Subcutaneous adipose tissue (tissue), 4 donors: ENCODE measurements around the gene MAFG. TPM values are rescaled to one million over a fixed set of nuclear protein-coding genes. Genes with fewer than 3 reads are reported as not detected.

Experiments
- total RNA-seq, 4 donors: library from RNA; depleted of rRNA; stranded (reverse); fragments of >200 nt; gene quantifications; one replicate each; pipeline ENCODE4 v1.1.0, GENCODE V29; 2016
- TF ChIP-seq, protein P1 (sequence below): fragments of 450-650 bp; IDR thresholded peaks from one replicate; pipeline ENCODE4 v1.5.1; 2016; ENCODE audit warnings: low read depth, mild to moderate bottlenecking, control low read depth, antibody characterized with exemption, moderate library complexity

MAFG gene
- total RNA-seq, 4 donors from 2014 or later, result 9.8 to 20.0 (median 15.0) TPM

GRCh38 chr17:81932333-81932983, 4.9 kb upstream of the MAFG start:
- TF ChIP-seq, protein P1, sequence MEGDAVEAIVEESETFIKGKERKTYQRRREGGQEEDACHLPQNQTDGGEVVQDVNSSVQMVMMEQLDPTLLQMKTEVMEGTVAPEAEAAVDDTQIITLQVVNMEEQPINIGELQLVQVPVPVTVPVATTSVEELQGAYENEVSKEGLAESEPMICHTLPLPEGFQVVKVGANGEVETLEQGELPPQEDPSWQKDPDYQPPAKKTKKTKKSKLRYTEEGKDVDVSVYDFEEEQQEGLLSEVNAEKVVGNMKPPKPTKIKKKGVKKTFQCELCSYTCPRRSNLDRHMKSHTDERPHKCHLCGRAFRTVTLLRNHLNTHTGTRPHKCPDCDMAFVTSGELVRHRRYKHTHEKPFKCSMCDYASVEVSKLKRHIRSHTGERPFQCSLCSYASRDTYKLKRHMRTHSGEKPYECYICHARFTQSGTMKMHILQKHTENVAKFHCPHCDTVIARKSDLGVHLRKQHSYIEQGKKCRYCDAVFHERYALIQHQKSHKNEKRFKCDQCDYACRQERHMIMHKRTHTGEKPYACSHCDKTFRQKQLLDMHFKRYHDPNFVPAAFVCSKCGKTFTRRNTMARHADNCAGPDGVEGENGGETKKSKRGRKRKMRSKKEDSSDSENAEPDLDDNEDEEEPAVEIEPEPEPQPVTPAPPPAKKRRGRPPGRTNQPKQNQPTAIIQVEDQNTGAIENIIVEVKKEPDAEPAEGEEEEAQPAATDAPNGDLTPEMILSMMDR, result no peak

GRCh38 chr17:81931557-81932332, 4.2 kb upstream of the MAFG start:
- TF ChIP-seq, protein P1, result no peak

DNA sequence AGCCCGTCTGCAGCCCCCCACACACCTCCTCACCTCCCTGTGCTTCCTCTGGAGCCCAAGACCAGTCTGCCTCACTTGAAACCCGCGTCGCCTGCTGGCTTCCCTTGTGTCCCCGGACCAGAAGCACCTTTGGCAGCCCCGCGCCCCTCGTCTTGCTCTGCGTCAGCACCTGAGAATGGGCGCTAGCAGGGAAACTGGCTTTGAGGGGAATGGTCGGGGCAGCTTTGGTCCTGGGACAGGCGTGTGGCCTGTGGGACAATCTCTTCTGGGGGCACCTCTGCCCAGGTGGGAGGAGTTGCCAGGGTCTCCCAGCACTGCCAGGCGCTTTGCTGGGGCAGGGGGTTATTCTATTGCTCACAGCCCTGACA, 3.6 kb upstream of the MAFG start:
- TF ChIP-seq, protein P1, result no peak

DNA sequence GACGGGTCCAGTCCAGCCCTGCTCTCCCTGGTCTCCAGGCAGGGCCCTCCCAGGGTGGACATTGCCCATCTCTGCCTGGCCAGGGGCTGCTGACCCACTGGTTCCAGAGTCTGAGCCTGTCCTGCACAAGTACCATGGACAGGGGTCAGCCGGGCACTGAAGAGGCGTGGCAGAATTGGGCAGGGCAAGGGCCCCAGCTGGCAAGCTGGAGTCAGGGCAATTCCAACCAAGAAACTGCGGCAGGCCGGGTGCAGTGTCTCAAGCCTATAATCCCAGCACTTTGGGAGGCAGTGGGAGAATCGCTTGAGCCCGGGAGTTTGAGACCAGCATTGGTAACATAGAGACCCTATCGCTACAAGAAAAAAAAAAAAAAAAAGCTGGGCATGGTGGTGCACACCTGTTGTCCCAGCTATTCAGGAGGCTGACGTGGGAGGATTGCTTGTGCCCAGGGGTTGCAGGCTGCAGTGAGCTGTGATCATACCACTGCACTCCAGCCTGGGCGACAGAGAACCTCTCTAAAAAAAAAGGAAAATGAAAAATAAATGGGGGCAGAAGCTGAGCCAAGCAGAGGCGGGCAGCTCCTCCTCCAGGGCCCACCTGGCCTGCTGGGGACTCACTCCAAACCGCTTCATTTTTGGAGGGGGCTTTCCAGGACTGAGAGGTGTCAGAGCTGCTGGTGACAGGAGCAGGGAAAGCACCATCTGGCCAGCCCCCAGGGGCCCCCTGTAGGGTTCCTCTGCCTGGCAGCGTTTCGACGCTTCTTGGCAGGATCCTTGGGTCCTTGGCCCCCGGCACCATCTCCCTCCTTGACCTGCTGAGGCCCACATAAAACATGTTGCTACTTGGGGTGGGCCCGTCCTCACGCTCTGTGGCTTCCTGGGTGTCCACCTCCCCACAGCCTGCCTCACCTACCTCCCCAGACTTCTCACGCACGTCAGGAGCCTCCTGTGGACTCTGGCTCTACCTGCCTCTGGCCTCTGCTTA, 2.9 kb upstream of the MAFG start:
- TF ChIP-seq, protein P1, result no peak

DNA sequence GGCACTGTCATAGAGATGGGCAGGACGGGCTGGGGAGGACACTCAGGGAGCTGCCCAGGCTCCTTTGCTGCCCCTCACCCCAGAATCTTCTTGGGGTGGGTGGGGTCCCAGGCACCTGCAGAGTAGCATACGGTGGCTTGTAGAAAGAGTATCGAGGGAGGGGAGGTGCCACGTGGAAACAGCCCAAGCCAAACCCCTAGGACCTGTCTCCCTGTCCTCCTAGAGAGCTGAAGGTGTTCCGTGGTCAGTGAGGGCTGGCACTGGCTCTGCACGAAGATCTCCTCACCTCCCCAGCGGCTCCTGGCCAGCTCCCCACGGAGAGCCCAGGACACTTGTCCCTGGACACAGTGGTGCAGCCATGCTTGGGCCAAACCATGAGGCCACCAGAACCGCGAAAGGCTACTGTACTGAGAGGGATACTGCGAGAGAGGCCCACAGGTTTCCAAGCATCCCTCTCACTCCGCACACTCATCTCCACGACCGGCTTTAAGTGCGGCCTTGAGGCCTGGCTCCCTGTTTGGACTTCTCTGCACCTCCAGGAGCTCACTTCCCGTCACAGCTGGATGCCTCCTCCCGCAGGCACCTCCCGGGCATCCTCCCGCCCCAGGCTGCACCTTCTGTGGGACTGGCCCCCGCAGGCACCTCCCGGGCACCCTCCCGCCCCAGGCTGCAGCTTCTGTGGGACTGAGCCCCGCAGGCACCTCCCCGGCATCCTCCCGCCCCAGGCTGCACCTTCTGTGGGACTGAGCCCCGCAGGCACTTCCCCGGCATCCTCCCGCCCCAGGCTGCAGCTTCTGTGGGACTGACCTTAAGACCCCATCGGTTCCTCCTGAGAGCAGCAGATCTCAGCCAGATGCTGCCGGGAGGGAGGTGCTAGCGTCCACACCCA, 2.0 kb upstream of the MAFG start:
- TF ChIP-seq, protein P1, result no peak

- TF ChIP-seq, protein P1, result no peak
Observed at GRCh38 chr17:81928544-81929252, 1.2 kb upstream of the MAFG start.
